Naive thymus-derived CD4-positive, alpha-beta T cell (primary cell): ENCODE results near the gene GTPBP6. TPM values are rescaled to one million over a fixed set of nuclear protein-coding genes. Genes with fewer than 3 reads are reported as not detected.

Source experiments
- ATAC-seq: fragments of 150-1000 bp; cut with Tn5 transposase; 2 replicates; pipeline ENCODE4 v1.10.0; 2021; ENCODE audit warnings: mild to moderate bottlenecking, moderate library complexity
- CTCF ChIA-PET: fragments of 350-600 bp; sonication (Branson Sonifier 250); formaldehyde crosslinking; loops from one replicate; lab custom pipeline; 2021; ENCODE audit warnings: antibody characterized with exemption; lab: Charles Lee
- POLR2A ChIA-PET: fragments of 350-600 bp; sonication (Branson Sonifier 250); formaldehyde crosslinking; loops from one replicate; lab custom pipeline; 2021; ENCODE audit warnings: antibody characterized with exemption, inconsistent platforms; lab: Charles Lee
- DNase-seq, 9 donors: peaks; one replicate each; pipeline versions ENCODE4 v3.0.0 to v3.0.0-alpha.2; 2020 to 2022; ENCODE audit warnings: mixed read lengths in 1 of 9
- H3K27ac ChIP-seq: one replicate; pipeline ENCODE4 v1.7.0; 2013; ENCODE audit warnings: mild to moderate bottlenecking, low read depth, low read length, moderate library complexity
- H3K27me3 ChIP-seq, 2 donors: one replicate each; pipeline ENCODE4 v1.7.0; 2013; ENCODE audit warnings: low read length in 2 of 2, mild to moderate bottlenecking in 2 of 2, moderate library complexity in 2 of 2; ENCODE audit not compliant: control insufficient read depth in 2 of 2, insufficient read depth in 2 of 2
- H3K36me3 ChIP-seq, 3 experiments: 1 replicate in 2 of 3; 2 replicates in 1 of 3; pipeline ENCODE4 v1.7.0; 2013; ENCODE audit warnings: low read length in 3 of 3, mild to moderate bottlenecking in 3 of 3, moderate library complexity in 1 of 3; ENCODE audit not compliant: insufficient read depth in 3 of 3, control insufficient read depth in 2 of 3
- H3K4me1 ChIP-seq, 2 donors: one replicate each; pipeline ENCODE4 v1.7.0; 2013; ENCODE audit warnings: low read length in 2 of 2, mild to moderate bottlenecking in 2 of 2, moderate library complexity in 1 of 2; ENCODE audit not compliant: control insufficient read depth in 2 of 2, insufficient read depth in 2 of 2
- H3K4me3 ChIP-seq: 2 replicates; pipeline ENCODE4 v1.7.0; 2013; ENCODE audit warnings: mild to moderate bottlenecking, low read length
- H3K9me3 ChIP-seq, 3 experiments: 1 replicate in 2 of 3; 2 replicates in 1 of 3; pipeline ENCODE4 v1.7.0; 2013; ENCODE audit warnings: low read length in 3 of 3; ENCODE audit not compliant: control insufficient read depth in 2 of 3
- H3K27ac Mint-ChIP-seq, 9 donors: one replicate each; pipeline ENCODE4 v1.8.0; 2020 to 2022; ENCODE audit warnings: mixed read lengths in 9 of 9, mild to moderate bottlenecking in 8 of 9, moderate library complexity in 5 of 9, inconsistent platforms in 2 of 9
- H3K27me3 Mint-ChIP-seq, 5 donors: one replicate each; pipeline ENCODE4 v1.8.0; 2021 to 2022; ENCODE audit warnings: mixed read lengths in 5 of 5, mild to moderate bottlenecking in 1 of 5
- H3K36me3 Mint-ChIP-seq, 5 donors: one replicate each; pipeline ENCODE4 v1.8.0; 2020 to 2022; ENCODE audit warnings: mixed read lengths in 5 of 5, mild to moderate bottlenecking in 3 of 5, inconsistent platforms in 1 of 5
- H3K4me1 Mint-ChIP-seq, 7 donors: one replicate each; pipeline ENCODE4 v1.8.0; 2020 to 2022; ENCODE audit warnings: mixed read lengths in 7 of 7, mild to moderate bottlenecking in 3 of 7, inconsistent platforms in 1 of 7
- H3K4me3 Mint-ChIP-seq, 10 donors: one replicate each; pipeline ENCODE4 v1.8.0; 2020 to 2022; ENCODE audit warnings: mild to moderate bottlenecking in 10 of 10, mixed read lengths in 10 of 10, moderate library complexity in 6 of 10, inconsistent platforms in 2 of 10
- H3K9me3 Mint-ChIP-seq, 11 donors: one replicate each; pipeline ENCODE4 v1.8.0; 2020 to 2022; ENCODE audit warnings: mixed read lengths in 11 of 11, mild to moderate bottlenecking in 4 of 11, inconsistent platforms in 1 of 11, moderate library complexity in 1 of 11
- intact Hi-C, 2 donors: fragments of 100-400 bp; cut with micrococcal nuclease; formaldehyde crosslinking; loops; one replicate each; pipeline ENCODE4 v1.15.1; 2023
- polyA plus RNA-seq, 2 donors: library from polyadenylated mRNA; unstranded; fragments of 300-500 nt; fragmentation: Illumina TruSeq; gene quantifications; one replicate each; pipeline ENCODE4 v1.2.3, GENCODE V29; 2021
- total RNA-seq, 6 experiments: library from RNA in 5 of 6; stranded (reverse) in 5 of 6; gene quantifications; 1 replicate in 5 of 6; 2 replicates in 1 of 6; pipeline ENCODE4 v1.2.3 and lab custom pipeline; 2021 to 2026

Gene GTPBP6
- total and polyA plus RNA-seq, 7 experiments from 2014 or later = 38.9 to 95.2 (median 73.9) TPM

DNA sequence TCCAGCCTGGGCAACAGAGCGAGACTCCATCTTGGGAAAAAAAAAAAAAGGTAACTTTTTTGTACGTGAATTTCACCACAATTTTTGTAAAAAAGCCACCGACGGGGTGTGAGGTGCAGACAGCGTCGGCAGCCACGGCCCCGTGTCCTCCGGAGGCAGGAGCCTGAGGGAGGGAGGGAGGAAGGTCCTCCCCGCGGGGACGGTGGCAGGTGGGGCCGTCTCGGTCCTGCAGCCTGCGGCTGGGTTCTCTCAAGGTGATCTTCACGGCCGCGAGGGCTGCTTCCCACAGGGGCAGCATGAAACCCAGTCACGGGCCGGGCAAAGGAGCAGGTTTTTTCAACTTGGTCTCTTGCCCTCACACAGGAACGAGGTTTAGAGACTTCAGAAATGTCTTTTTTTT is 23.5 kb downstream of the GTPBP6 start:
- ChIA-PET CTCF (no interaction called here), POLR2A (no interaction called here)
- peaks cover 0 to 49% (median 12%) of the 10 kb centered on the region in 3 experiments for H3K36me3 ChIP-seq
- no peak for DNase-seq
- no peak overlapping the region for H3K27ac ChIP-seq
- H3K4me1 ChIP-seq = no peaks in the 10 kb centered on the region
- Mint-ChIP-seq H3K4me3 (no peak overlapping the region), H3K4me1 (no peaks in the 10 kb centered on the region), H3K27me3 (no peaks in the 10 kb centered on the region), H3K27ac (no peak overlapping the region), H3K9me3 (no peaks in the 10 kb centered on the region), H3K36me3 (peaks cover 0 to 31% (median 5%) of the 10 kb centered on the region in 5 donors)
- ATAC-seq = no peak
- no peak overlapping the region for H3K4me3 ChIP-seq
- no peaks in the 10 kb centered on the region for H3K9me3 ChIP-seq
- intact Hi-C loops = no loop called here
- no peaks in the 10 kb centered on the region for H3K27me3 ChIP-seq

DNA sequence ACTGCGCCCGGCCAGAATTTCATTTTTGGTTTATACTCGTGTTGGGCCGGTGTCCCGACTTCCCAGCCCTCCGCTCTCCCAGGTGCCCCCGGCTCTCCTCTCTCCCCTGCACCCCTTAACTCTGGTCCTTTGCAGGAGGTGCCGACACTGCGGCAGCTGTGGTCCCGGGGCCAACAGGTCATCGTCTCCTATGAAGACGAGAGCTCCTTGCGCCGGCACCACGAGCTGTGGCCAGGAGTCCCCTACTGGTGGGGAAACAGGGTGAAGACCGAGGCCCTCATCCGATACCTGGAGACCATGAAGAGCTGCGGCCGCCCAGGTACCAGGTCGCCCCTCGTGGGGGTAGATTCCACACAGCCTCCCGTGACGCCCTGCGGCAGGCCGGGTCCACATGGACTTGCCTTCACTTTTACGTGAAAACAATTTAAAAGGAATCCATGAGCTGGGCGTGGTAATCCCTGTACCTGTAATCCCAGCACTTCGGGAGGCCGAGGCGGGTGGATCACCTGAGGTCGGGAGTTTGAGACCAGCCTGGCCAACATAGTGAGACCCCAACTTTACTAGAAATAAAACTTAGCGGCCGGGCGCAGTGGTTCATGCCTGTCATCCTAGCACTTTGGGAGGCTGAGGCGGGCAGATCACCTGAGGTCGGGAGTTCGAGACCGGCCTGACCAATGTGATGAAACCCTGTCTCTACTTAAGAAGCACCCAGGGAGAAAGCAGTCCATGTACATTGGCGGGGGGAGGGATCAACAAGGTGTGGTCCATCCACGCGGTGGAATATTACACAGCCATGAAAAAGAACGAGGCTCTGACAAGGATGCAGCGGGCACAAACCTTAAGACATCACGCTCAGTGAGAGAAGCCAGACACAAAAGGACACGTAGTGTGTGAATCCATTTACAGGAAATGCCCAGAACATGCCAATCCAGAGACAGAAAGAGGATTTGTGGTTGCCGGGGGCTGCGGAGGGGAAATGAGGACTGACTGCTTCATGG is 25.4 kb downstream of the GTPBP6 start:
- peaks cover 0 to 33% (median 5%) of the 10 kb centered on the region in 5 donors for H3K36me3 Mint-ChIP-seq

GRCh38 chrX:291411-291901 is 27.1 kb downstream of the GTPBP6 start:
- Histone ChIP-seq H3K27ac (no peak overlapping the region), H3K4me3 (no peak overlapping the region), H3K9me3 (no peaks in the 10 kb centered on the region), H3K4me1 (peaks cover 0 to 3% of the 10 kb centered on the region in 2 donors), H3K36me3 (peaks cover 0 to 60% (median 12%) of the 10 kb centered on the region in 3 experiments), H3K27me3 (no peaks in the 10 kb centered on the region)
- Mint-ChIP-seq H3K9me3 (no peaks in the 10 kb centered on the region), H3K4me1 (peaks cover under 1 to 5% (median 4%) of the 10 kb centered on the region in 7 donors), H3K27ac (no peak overlapping the region), H3K4me3 (no peak overlapping the region), H3K36me3 (peaks cover 0 to 31% (median 5%) of the 10 kb centered on the region in 5 donors), H3K27me3 (no peaks in the 10 kb centered on the region)
- ChIA-PET CTCF (no interaction called here), POLR2A (no interaction called here)
- ATAC-seq (no peak), DNase-seq (peak in 1 of 9 donors; percentile 8)
- intact Hi-C loops = no loop called here

More for the DNA sequence above, 25.4 kb downstream of the GTPBP6 start:
- no peak overlapping the region for H3K27ac ChIP-seq
- ChIA-PET POLR2A (no interaction called here), CTCF (no interaction called here)
- H3K9me3 ChIP-seq = no peaks in the 10 kb centered on the region
- ATAC-seq = no peak
- no peaks in the 10 kb centered on the region for H3K4me1 ChIP-seq
- H3K36me3 ChIP-seq = peaks cover 0 to 58% (median 12%) of the 10 kb centered on the region in 3 experiments
- intact Hi-C loops = no loop called here
- Mint-ChIP-seq H3K27ac (peak overlapping the region in 1 of 9 donors; percentile 54), H3K4me1 (no peaks in the 10 kb centered on the region), H3K4me3 (no peak overlapping the region), H3K27me3 (no peaks in the 10 kb centered on the region), H3K9me3 (no peaks in the 10 kb centered on the region)
- no peaks in the 10 kb centered on the region for H3K27me3 ChIP-seq
- DNase-seq = peak in 1 of 9 donors; percentile 17
- H3K4me3 ChIP-seq = no peak overlapping the region

DNA sequence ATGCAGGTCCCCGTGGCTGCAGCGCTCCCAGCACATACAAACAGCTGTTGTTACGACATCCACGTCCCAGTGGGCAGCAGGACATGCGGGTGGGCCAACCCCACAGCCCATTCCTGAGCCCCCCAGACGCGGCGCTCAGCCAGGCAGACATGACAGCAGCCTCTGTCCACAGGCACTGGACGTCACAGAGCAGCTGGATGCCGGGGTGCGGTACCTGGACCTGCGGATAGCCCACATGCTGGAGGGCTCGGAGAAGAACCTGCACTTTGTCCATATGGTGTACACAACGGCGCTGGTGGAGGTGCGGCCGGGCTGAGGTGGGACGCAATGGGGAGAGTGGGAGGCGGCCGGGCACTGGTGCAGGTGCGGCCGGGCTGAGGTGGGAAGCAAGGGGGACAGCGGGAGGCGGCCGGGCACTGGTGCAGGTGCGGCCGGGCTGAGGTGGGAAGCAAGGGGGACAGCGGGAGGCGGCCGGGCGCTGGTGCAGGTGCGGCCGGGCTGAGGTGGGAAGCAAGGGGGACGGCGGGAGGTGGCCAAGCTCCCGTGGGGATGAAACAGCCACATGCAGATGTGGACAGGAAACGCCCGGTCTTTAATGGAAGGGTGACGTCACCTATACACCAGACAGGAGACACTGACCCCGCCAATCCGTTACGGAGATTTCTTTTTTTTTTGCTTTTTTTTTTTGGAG is 28.0 kb downstream of the GTPBP6 start:
- Histone ChIP-seq H3K4me3 (no peak overlapping the region), H3K36me3 (peaks cover 0 to 57% (median 12%) of the 10 kb centered on the region in 3 experiments), H3K27me3 (no peaks in the 10 kb centered on the region), H3K9me3 (no peaks in the 10 kb centered on the region), H3K4me1 (peaks cover 0 to 3% of the 10 kb centered on the region in 2 donors), H3K27ac (no peak overlapping the region)
- no peak overlapping the region for H3K27ac Mint-ChIP-seq
- ATAC-seq (no peak), DNase-seq (peak in 1 of 9 donors; percentile 13)
- H3K4me1 Mint-ChIP-seq = peaks cover 5 to 12% (median 9%) of the 10 kb centered on the region in 7 donors
- no peaks in the 10 kb centered on the region for H3K9me3 Mint-ChIP-seq
- no peaks in the 10 kb centered on the region for H3K27me3 Mint-ChIP-seq
- CTCF ChIA-PET = no interaction called here
- no peak overlapping the region for H3K4me3 Mint-ChIP-seq
- POLR2A ChIA-PET = no interaction called here
- intact Hi-C loops = no loop called here
- H3K36me3 Mint-ChIP-seq = peaks cover 0 to 29% (median 7%) of the 10 kb centered on the region in 5 donors

- H3K36me3 Mint-ChIP-seq = peaks cover 2 to 39% (median 8%) of the 10 kb centered on the region in 5 donors
- intact Hi-C loops = no loop called here
- no peak overlapping the region for H3K27ac ChIP-seq
Observed at GRCh38 chrX:288561-288991, 30.0 kb downstream of the GTPBP6 start.

DNA sequence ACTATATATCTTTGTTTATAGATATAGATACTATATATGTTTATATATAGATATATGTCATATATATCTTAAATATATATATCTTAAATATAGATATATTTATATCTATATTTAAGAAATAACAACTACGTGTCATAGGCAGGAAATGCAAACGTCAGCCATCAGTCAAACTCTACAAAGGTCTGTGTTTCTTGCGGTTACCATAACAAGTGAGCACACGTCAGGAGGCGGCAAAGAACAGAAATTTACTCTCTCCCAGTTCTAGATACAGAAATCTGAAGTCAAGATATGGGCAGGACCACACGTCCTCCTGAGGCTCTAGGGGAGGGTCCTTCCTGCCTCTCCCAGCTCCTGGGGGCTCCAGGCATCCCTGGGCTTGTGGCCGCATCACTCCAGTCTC is 30.9 kb downstream of the GTPBP6 start:
- Mint-ChIP-seq H3K27me3 (no peaks in the 10 kb centered on the region), H3K27ac (peak overlapping the region in 1 of 9 donors; percentile 43), H3K4me3 (no peak overlapping the region), H3K36me3 (peaks cover 0 to 31% (median 6%) of the 10 kb centered on the region in 5 donors), H3K9me3 (no peaks in the 10 kb centered on the region), H3K4me1 (peaks cover 9 to 25% (median 20%) of the 10 kb centered on the region in 7 donors)
- ChIA-PET CTCF (no interaction called here), POLR2A (no interaction called here)
- H3K4me1 ChIP-seq = peaks cover 3 to 9% of the 10 kb centered on the region in 2 donors
- no peaks in the 10 kb centered on the region for H3K9me3 ChIP-seq
- no peaks in the 10 kb centered on the region for H3K27me3 ChIP-seq
- peaks cover 0 to 53% (median 0%) of the 10 kb centered on the region in 3 experiments for H3K36me3 ChIP-seq
- ATAC-seq = no peak
- no peak overlapping the region for H3K27ac ChIP-seq
- DNase-seq = no peak
- intact Hi-C loops = no loop called here
- H3K4me3 ChIP-seq = no peak overlapping the region

More at GRCh38 chrX:288561-288991, 30.0 kb downstream of the GTPBP6 start:
- DNase-seq (peak in 1 of 9 donors; percentile 16), ATAC-seq (no peak)
- Mint-ChIP-seq H3K27ac (no peak overlapping the region), H3K27me3 (no peaks in the 10 kb centered on the region), H3K4me1 (peaks cover 8 to 25% (median 20%) of the 10 kb centered on the region in 7 donors), H3K9me3 (no peaks in the 10 kb centered on the region), H3K4me3 (no peak overlapping the region)
- ChIA-PET CTCF (no interaction called here), POLR2A (no interaction called here)
- Histone ChIP-seq H3K36me3 (peaks cover 0 to 62% (median 8%) of the 10 kb centered on the region in 3 experiments), H3K4me3 (no peak overlapping the region), H3K4me1 (peaks cover 3 to 9% of the 10 kb centered on the region in 2 donors), H3K27me3 (no peaks in the 10 kb centered on the region), H3K9me3 (no peaks in the 10 kb centered on the region)
